ENCODE measurements around the gene BOK. TPM values are rescaled to one million over a fixed set of nuclear protein-coding genes. Genes with fewer than 3 reads are reported as not detected.

The BOK gene
- polyA plus RNA-seq, 1 donor from 2014 or later = 0.08 TPM

DNA sequence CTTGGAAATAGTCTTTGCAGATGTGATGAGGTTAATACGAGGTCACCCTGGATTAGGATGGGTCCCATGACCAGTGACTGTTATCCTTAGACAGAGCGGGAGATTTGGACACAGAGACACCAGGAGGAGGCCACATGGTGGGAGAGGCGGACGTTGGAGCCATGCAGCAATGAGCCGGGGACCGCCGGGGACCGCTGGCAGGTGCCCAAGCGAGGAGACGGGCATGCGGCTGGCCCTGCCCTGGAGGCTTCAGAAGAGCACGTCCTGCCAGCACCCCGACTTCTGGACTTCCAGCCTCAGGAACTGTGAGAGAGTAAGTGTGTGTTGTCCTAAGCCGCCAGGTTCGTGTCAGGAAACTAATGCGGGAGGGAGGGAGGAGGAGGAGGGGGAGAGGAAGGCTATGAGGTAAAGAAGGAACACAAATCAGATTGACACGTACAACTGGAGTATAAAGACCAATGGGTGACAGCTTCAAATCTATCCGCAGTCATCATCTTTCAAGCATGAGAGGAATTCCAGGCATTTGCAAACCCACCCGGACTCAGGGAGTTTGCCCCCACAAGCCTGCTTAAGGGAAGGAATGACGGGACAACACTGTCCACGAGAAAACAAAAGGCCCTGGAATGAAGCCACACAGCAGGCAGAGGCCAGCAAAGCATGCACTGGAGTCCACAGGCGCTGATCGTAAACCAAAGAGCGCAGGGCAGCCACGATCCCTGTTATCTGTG lies 11.6 kb upstream of the BOK start:
- Mint-ChIP-seq H3K27ac (no peak overlapping the region), H3K36me3 (no peaks in the 10 kb centered on the region), H3K27me3 (peaks cover 25% of the 10 kb centered on the region), H3K4me1 (no peaks in the 10 kb centered on the region), H3K4me3 (no peak overlapping the region), H3K9me3 (no peaks in the 10 kb centered on the region)

DNA sequence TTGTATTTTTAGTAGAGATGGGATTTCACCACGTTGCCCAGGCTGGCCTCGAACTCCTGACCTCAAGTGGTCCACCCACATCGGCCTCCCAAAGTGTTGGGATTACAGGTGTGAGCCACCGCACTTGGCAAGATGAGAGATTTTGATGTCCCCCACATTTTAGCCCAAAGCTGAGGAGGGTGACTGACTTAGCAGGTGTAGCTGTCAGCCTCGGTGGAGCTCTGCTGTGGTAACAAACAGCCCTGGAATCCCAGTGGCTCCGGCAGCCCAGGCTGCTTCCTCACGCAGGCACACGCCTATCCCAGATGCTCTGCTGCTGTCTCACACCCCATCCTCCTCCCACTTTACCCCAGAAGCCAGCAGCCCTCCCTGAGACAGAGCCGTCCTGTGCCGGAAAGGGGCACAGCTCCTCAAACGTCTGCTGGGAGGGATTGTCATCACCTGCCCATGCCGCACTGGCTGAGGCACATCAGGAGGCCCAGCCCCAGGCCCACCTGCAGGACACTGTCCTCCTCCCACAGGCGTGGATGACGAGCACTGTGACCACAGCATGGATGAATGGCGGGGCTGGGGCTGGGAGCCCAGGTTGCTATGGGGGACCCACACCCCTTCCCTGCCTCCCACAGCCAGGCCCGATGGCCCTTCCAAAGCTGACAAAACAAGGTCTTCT lies 10.6 kb upstream of the BOK start:
- no peaks in the 10 kb centered on the region for H3K9me3 Mint-ChIP-seq
- H3K27ac Mint-ChIP-seq = no peak overlapping the region
- H3K27me3 Mint-ChIP-seq = peaks cover 18% of the 10 kb centered on the region
- H3K4me1 Mint-ChIP-seq = no peaks in the 10 kb centered on the region
- no peaks in the 10 kb centered on the region for H3K36me3 Mint-ChIP-seq
- H3K4me3 Mint-ChIP-seq = no peak overlapping the region

DNA sequence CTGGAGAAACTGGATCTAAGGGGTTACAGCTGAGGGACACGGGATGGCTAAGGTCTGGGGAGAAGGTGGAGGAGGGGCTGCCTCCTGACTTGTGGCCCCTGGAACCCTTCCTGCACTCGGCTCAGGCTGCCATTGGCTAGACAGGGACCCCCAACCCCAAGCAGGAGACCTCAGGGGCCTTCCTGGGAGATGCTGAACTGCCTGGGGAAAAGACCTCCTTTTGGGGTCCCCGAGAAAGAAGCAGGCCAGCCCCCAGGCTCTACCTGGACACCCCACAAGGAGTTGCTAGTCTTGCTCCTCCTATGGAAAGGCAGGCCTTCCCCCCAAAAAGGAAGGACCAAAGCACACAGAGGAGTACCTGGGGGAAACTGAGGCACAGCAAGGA lies 10.1 kb upstream of the BOK start:
- H3K4me1 Mint-ChIP-seq = no peaks in the 10 kb centered on the region
- H3K27me3 Mint-ChIP-seq = peaks cover 14% of the 10 kb centered on the region
- peaks cover 0 to 2% (median 0%) of the 10 kb centered on the region in 3 donors for H3K9me3 Mint-ChIP-seq
- no peaks in the 10 kb centered on the region for H3K36me3 Mint-ChIP-seq
- H3K27ac Mint-ChIP-seq = no peak overlapping the region
- no peak overlapping the region for H3K4me3 Mint-ChIP-seq

GRCh38 chr2:241550616-241551580 lies 7.6 kb upstream of the BOK start:
- H3K27ac Mint-ChIP-seq = no peak overlapping the region
- H3K36me3 Mint-ChIP-seq = no peaks in the 10 kb centered on the region
- H3K4me3 Mint-ChIP-seq = no peak overlapping the region
- peaks cover 0 to 2% (median 0%) of the 10 kb centered on the region in 3 donors for H3K9me3 Mint-ChIP-seq
- H3K4me1 Mint-ChIP-seq = no peaks in the 10 kb centered on the region
- H3K27me3 Mint-ChIP-seq = peaks cover 20% of the 10 kb centered on the region

DNA sequence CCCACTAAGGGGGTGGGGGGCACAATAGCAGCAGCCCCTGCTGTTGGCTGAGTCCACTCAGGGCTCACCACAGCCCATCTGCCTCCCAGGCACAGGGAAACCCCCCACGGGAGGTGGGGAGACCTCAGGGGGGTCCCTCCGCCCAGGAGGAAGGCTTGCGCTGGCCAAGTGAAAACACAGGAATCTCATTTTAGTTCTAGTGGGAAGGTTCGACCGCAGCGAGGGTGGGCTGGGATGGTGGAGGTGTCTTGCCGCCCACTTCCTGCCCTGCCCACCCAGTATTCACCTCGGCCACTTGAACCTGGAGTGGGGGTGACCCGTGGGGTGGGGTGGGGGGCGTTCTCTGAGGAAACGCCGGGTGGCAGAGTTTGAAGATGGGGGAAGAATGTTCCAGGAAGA lies 6.9 kb upstream of the BOK start:
- Mint-ChIP-seq H3K9me3 (peaks cover 0 to 2% (median under 1%) of the 10 kb centered on the region in 3 donors), H3K4me3 (no peak overlapping the region), H3K4me1 (no peaks in the 10 kb centered on the region), H3K36me3 (no peaks in the 10 kb centered on the region), H3K27ac (no peak overlapping the region), H3K27me3 (peaks cover 20% of the 10 kb centered on the region)

DNA sequence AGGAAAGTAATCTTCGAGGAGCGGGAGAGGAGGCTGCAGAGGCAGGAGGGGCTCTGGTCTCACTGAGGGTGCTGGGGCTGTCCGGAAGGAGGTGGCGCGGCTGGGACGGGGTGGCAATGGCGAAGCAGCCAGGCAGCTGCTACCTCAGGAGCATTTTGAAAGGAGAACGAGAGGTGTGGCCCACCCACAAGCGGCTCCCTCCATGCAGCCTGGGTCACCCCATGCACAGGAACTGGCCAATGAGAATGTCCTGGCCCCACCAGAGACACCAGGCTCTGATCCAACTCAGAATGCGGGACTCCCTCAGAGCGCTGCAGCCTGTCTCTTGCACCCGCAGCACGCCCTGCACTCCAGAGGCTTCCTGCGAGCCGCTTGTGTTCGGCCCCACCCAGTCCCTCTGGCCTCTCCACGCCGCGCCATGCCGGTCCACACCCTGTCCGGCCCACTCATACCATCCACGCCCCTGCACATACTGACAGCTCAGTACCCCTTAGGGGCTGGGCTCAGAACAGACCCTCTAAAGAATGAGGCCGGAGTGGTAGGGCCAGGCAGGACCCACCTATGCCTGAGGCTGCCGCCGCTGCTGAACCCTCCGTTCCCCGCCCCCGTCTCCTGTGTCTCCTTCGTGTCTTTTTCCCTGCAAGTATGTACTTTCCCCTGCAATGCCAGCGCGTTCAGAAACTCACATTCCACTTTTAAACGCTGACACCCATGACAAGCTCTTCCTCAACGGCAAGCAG lies 6.4 kb upstream of the BOK start:
- Mint-ChIP-seq H3K4me3 (no peak overlapping the region), H3K9me3 (peaks cover 0 to 2% (median 1%) of the 10 kb centered on the region in 3 donors), H3K36me3 (no peaks in the 10 kb centered on the region), H3K27ac (no peak overlapping the region), H3K27me3 (peaks cover 17% of the 10 kb centered on the region), H3K4me1 (no peaks in the 10 kb centered on the region)

GRCh38 chr2:241553512-241553830 lies 5.1 kb upstream of the BOK start:
- H3K4me1 Mint-ChIP-seq = no peaks in the 10 kb centered on the region
- no peak overlapping the region for H3K4me3 Mint-ChIP-seq
- H3K36me3 Mint-ChIP-seq = peaks cover 3% of the 10 kb centered on the region
- H3K27ac Mint-ChIP-seq = no peak overlapping the region
- peaks cover 26% of the 10 kb centered on the region for H3K27me3 Mint-ChIP-seq
- H3K9me3 Mint-ChIP-seq = peaks cover 5 to 9% (median 9%) of the 10 kb centered on the region in 3 donors

DNA sequence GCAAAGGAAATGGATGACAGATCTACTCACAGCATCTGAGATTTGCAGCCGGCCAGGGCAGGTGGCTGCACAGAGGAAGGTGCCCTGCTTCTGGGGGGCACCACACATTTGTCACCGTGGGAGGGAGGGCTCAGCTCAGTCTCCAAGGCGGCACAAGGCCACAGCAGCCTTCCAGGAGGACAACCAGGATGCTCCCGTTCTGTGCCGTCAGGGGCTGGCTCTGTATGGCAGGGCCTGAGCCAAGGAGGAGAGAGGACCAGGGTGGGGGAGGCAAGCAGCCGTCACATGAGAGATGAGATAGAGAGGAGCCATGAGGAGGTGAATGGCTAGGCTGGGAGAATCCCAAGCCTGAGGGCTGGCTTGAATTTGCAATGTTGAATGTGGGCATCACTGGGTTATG lies 4.6 kb upstream of the BOK start:
- Mint-ChIP-seq H3K9me3 (peaks cover 5 to 9% (median 9%) of the 10 kb centered on the region in 3 donors), H3K4me3 (no peak overlapping the region), H3K4me1 (no peaks in the 10 kb centered on the region), H3K36me3 (peaks cover 3% of the 10 kb centered on the region), H3K27me3 (peaks cover 24% of the 10 kb centered on the region), H3K27ac (no peak overlapping the region)

DNA sequence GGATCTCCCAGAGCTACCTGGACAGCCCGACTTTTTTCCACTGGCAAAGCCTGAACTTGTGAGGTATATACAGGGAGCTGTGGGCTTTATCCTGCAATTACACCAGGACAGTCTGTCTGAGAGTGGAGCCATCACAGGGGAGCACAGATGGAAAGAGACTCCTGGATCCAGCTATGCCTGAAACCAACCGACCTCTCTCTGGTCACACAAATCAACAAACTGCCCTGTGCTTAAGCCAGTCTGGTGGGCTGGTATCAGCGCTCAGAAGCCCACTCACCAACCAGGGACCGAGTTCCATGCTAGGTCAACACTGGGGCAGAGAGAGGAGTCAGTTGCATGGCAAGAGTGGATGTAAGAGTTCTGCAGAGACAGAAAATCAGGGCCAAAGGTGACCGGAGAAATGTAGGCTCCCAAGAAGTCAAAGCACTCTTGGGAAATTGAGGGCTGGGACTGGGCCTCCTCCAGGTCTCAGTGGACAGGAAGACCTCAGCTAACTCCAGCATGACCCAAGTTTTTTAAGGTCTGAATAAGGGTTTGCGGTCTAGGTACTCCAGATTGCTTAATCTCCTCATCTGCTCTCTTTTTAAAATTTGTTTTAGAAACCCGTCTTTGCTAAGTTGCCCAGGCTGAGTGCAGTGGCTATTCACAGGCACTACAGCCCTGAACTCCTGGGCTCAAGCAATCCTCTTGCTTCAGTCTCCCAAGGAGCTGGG lies 3.8 kb upstream of the BOK start:
- Mint-ChIP-seq H3K27ac (no peak overlapping the region), H3K4me3 (no peak overlapping the region), H3K4me1 (peaks cover 0 to 1% (median 1%) of the 10 kb centered on the region in 3 donors), H3K27me3 (peaks cover 22% of the 10 kb centered on the region), H3K9me3 (peaks cover 5 to 9% (median 9%) of the 10 kb centered on the region in 3 donors), H3K36me3 (peaks cover 3% of the 10 kb centered on the region)

- Mint-ChIP-seq H3K4me1 (peaks cover 0 to 3% (median 2%) of the 10 kb centered on the region in 3 donors), H3K9me3 (peaks cover 5 to 9% (median 9%) of the 10 kb centered on the region in 3 donors), H3K36me3 (peaks cover 3% of the 10 kb centered on the region), H3K4me3 (no peak overlapping the region), H3K27me3 (peaks cover 27% of the 10 kb centered on the region), H3K27ac (no peak overlapping the region)
These were observed 2.8 kb upstream of the BOK start for GRCh38 chr2:241555711-241556110.

GRCh38 chr2:241556746-241557145 lies 1.8 kb upstream of the BOK start:
- H3K27me3 Mint-ChIP-seq = peaks cover 32% of the 10 kb centered on the region
- H3K9me3 Mint-ChIP-seq = peaks cover 5 to 9% (median 9%) of the 10 kb centered on the region in 3 donors
- H3K36me3 Mint-ChIP-seq = peaks cover 3% of the 10 kb centered on the region
- H3K4me1 Mint-ChIP-seq = peaks cover 0 to 3% (median 2%) of the 10 kb centered on the region in 3 donors
- no peak overlapping the region for H3K4me3 Mint-ChIP-seq
- no peak overlapping the region for H3K27ac Mint-ChIP-seq

DNA sequence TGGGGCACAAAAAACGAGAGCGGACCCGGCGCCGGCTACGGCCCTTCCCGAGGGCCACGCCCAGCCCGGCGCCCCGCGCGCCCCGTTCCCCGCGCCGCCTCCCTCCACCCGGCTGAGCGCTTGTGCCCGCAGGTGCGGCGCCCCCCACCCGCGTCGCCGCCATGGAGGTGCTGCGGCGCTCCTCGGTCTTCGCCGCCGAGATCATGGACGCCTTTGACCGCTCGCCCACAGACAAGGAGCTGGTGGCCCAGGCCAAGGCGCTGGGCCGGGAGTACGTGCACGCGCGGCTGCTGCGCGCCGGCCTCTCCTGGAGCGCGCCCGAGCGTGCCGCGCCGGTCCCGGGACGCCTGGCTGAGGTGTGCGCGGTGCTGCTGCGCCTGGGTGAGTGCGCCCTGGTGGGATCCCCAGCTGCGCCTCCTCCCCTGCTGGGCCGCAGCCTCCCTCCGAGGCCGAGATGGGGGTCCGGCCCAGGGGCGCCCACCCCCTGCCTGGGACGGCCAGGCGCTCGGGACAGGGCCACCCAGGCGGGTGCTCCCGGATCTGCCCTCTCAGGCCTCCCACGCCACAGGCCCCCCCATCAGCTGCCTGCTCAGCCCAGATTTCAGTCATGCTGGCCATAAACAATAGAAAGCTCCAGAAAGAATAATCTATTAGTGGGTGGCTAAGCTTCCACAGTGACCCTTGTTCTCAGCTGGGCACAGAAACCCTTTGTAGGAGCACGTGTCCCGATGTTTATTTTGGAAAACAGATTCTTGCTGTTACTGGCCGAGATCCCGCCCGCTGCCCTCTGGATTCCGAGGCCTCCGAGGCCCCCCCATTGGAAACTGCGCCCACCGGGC lies 997 bp downstream of the BOK start:
- Mint-ChIP-seq H3K4me1 (peaks cover 0 to 3% (median 2%) of the 10 kb centered on the region in 3 donors), H3K27me3 (peaks cover 31% of the 10 kb centered on the region), H3K27ac (no peak overlapping the region), H3K9me3 (peaks cover 3 to 9% (median 9%) of the 10 kb centered on the region in 3 donors), H3K4me3 (peak overlapping the region; percentile 58 to 83 (median 75)), H3K36me3 (peaks cover 3% of the 10 kb centered on the region)

GRCh38 chr2:241560162-241560882 lies 1.8 kb downstream of the BOK start:
- Mint-ChIP-seq H3K9me3 (peaks cover 3 to 9% (median 9%) of the 10 kb centered on the region in 3 donors), H3K36me3 (peaks cover 3% of the 10 kb centered on the region), H3K4me1 (peaks cover 0 to 3% (median 2%) of the 10 kb centered on the region in 3 donors), H3K27ac (no peak overlapping the region), H3K27me3 (peaks cover 26% of the 10 kb centered on the region), H3K4me3 (peak overlapping the region; percentile 58 to 83 (median 75))

All from IgD-negative memory B cell (primary cell).